Right atrium auricular region (tissue), 2 donors: ENCODE results near the gene SERPINF2. TPM values are rescaled to one million over a fixed set of nuclear protein-coding genes. Genes with fewer than 3 reads are reported as not detected.
"Not testable (repeated sequence)": the region's sequence is repeated elsewhere in the genome, so short reads cannot be mapped to it uniquely, and the experiment has no call there.

Experiments used
- DNase-seq: peaks from one replicate; pipeline ENCODE4 v3.0.0-alpha.2; 2019; ENCODE audit warnings: low spot score
- H3K27ac ChIP-seq, 2 donors: fragments of 200-600 bp; sonication (generic); 1 replicate in 1 of 2; 2 replicates in 1 of 2; pipeline ENCODE4 v1.5.1; 2016 to 2019
- H3K27me3 ChIP-seq, 2 donors: fragments of 200-600 bp; sonication (generic); one replicate each; pipeline versions ENCODE4 v1.5.1 to v1.6.0; 2017 to 2019
- H3K36me3 ChIP-seq: fragments of 200-600 bp; sonication (generic); one replicate; pipeline ENCODE4 v1.5.1; 2016
- H3K4me1 ChIP-seq, 2 donors: fragments of 200-600 bp; sonication (generic); one replicate each; pipeline versions ENCODE4 v1.5.1 to v1.6.0; 2017 to 2019
- H3K4me3 ChIP-seq, 2 donors: fragments of 200-600 bp; sonication (generic); 1 replicate in 1 of 2; 2 replicates in 1 of 2; pipeline ENCODE4 v1.5.1; 2017 to 2019; ENCODE audit warnings: mild to moderate bottlenecking in 1 of 2, moderate library complexity in 1 of 2
- H3K9me3 ChIP-seq, 2 donors: fragments of 200-600 bp; sonication (generic); one replicate each; pipeline ENCODE4 v1.5.1; 2019
- total RNA-seq, 2 donors: library from RNA; depleted of rRNA; stranded (reverse); fragments of >200 nt; gene quantifications; one replicate each; pipeline ENCODE4 v1.1.0, GENCODE V29; 2016
- TF ChIP-seq, protein P1 (sequence below), 2 donors: fragments of 200-600 bp; sonication (generic); IDR thresholded peaks; one replicate each; pipeline ENCODE4 v1.5.1; 2019; ENCODE audit warnings: antibody characterized with exemption in 2 of 2

The SERPINF2 gene
- total RNA-seq = 1 to 10 TPM; 1.0 to 1.5 TPM

DNA sequence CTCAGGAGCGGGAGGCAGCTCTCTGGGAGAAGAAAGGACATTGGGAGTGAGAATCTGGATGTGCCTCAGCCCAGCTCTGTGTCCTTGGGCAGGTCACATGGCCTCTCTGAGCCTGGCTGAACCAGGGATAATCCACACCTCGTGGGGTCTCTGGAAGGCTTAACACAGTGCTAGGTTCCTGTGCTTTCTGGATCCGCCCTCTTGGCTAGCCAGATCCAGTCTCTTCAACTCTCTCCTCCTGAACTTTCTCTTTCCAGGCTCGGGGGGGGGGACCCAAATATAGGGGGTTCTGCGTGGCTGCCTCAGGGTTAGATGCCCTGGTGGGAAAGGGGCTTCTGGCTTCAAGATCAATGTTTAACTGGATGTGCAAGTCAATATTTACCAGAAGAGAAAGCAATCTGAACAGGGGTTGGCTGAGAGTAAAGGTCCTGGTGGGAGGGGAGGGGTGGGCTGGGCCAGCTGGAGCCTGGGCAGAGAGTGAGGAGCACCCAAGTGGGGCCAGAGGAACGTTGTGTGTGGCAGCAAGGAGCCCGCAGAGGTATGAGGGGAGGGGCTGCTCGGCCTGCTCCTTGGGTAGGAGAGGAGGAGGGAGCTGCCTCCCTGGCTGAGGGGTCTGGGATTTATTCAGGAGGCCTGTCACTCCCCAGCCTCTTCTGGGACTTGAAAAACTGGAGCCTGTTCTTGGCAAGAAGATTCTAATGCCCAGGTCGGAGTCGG is at the start of gene SERPINF2:
Gene SERPINF2 (plus strand): TSS at position 501 of the 717 bp plus-strand sequence. CDS start 2,125 bp downstream, outside the sequence.
- Histone ChIP-seq H3K9me3 (no peaks in the 10 kb centered on the region), H3K4me1 (peaks cover 0 to 7% of the 10 kb centered on the region in 2 donors), H3K36me3 (peaks cover 5% of the 10 kb centered on the region), H3K4me3 (no peak within 1 kb of the TSS), H3K27me3 (no peaks in the 10 kb centered on the region), H3K27ac (no peak within 1 kb of the TSS)
- TF ChIP-seq, protein P1, sequence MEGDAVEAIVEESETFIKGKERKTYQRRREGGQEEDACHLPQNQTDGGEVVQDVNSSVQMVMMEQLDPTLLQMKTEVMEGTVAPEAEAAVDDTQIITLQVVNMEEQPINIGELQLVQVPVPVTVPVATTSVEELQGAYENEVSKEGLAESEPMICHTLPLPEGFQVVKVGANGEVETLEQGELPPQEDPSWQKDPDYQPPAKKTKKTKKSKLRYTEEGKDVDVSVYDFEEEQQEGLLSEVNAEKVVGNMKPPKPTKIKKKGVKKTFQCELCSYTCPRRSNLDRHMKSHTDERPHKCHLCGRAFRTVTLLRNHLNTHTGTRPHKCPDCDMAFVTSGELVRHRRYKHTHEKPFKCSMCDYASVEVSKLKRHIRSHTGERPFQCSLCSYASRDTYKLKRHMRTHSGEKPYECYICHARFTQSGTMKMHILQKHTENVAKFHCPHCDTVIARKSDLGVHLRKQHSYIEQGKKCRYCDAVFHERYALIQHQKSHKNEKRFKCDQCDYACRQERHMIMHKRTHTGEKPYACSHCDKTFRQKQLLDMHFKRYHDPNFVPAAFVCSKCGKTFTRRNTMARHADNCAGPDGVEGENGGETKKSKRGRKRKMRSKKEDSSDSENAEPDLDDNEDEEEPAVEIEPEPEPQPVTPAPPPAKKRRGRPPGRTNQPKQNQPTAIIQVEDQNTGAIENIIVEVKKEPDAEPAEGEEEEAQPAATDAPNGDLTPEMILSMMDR (IDR thresholded peaks at IDR 0.05) = no peak
- no peak for DNase-seq

DNA sequence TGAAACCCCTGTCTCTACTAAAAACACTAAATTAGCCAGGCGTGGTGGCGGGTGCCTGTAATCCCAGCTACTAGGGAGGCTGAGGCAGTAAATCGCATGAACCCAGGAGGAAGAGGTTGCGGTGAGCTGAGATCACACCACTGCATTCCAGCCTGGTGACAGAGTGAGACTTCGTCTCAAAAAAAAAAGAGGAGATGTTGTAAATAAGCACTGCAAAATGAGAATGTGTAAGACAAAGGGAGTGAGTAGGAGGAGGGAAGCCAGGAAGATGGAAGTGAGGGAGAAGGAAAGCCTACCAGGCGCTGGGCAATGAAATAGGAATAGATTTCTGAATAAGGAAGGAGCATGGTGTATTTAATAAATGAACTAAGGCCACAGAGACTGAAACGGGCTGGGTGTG is 49.3 kb upstream of the SERPINF2 start:
- Histone ChIP-seq H3K4me1 (no peaks in the 10 kb centered on the region), H3K27ac (no peak overlapping the region), H3K36me3 (no peaks in the 10 kb centered on the region), H3K9me3 (no peaks in the 10 kb centered on the region), H3K4me3 (no peak overlapping the region), H3K27me3 (no peaks in the 10 kb centered on the region)
- DNase-seq = no peak
- TF ChIP-seq, protein P1 (IDR thresholded peaks at IDR 0.05) = no peak

DNA sequence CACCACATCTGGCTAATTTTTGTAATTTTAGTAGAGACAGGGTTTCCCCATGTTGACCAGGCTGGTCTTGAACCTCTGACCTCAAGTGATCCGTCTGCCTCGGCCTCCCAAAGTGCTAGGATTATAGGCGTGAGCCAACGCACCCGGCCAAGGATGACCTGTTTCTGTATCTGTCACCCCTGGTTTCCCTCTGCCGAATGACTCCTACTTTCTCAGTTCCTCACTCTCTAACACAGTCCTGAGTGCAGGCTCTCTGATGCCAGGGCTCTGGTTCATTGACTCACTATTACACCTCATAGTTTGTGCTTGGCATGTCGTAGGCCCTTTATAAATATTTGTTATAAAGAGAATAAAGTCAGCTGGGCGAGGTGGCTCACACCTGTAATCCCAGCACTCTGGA is 47.3 kb upstream of the SERPINF2 start:
- Histone ChIP-seq H3K27me3 (no peaks in the 10 kb centered on the region), H3K36me3 (no peaks in the 10 kb centered on the region), H3K4me1 (no peaks in the 10 kb centered on the region), H3K9me3 (no peaks in the 10 kb centered on the region), H3K4me3 (no peak overlapping the region), H3K27ac (no peak overlapping the region)
- TF ChIP-seq, protein P1 (IDR thresholded peaks at IDR 0.05) = no peak
- DNase-seq = no peak

DNA sequence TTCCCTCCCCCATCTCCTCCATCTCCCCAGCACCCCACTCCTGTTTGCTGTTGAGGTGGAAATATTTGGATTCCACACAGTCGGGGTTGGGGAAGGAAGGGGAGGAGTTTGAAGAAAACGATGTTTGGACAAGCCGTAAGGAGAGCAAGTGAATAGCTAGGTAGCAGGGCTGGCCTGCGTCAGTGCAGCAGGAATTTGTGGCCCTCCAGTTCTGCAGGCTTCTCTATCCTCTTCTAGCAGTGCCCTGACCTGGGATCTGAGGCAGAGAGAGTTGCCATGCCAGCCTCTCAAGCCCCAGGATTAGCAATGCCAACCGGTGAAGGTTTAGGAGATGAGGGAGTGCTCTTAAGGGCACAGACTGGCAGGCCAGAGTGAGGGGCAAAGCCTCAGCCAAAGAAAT is 45.0 kb upstream of the SERPINF2 start:
- H3K4me3 ChIP-seq = no peak overlapping the region
- H3K36me3 ChIP-seq = no peaks in the 10 kb centered on the region
- no peaks in the 10 kb centered on the region for H3K9me3 ChIP-seq
- no peaks in the 10 kb centered on the region for H3K27me3 ChIP-seq
- H3K4me1 ChIP-seq = no peaks in the 10 kb centered on the region
- no peak for DNase-seq
- H3K27ac ChIP-seq = no peak overlapping the region
- TF ChIP-seq, protein P1 (IDR thresholded peaks at IDR 0.05) = no peak

DNA sequence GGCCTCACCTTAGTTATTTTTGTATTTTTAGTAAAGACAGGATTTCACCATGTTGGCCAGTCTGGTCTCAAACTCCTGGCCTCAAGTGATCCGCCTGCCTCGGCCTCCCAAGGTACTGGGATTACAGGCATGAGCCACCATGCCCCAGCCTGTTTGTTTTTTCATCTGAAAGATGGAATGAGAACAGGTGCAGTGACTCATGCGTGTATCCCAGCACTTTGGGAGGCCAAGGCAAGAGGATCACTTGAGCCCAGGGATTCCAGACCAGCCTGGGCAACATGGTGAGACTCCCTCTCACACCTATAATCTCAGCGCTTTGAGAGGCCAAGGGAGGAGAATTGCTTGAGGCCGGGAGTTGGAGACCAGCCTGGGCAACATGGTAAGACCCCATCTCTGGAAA is 42.8 kb upstream of the SERPINF2 start:
- H3K36me3 ChIP-seq, H3K27me3 ChIP-seq, DNase-seq, H3K4me3 ChIP-seq, H3K9me3 ChIP-seq, H3K4me1 ChIP-seq, H3K27ac ChIP-seq: not testable (repeated sequence)

DNA sequence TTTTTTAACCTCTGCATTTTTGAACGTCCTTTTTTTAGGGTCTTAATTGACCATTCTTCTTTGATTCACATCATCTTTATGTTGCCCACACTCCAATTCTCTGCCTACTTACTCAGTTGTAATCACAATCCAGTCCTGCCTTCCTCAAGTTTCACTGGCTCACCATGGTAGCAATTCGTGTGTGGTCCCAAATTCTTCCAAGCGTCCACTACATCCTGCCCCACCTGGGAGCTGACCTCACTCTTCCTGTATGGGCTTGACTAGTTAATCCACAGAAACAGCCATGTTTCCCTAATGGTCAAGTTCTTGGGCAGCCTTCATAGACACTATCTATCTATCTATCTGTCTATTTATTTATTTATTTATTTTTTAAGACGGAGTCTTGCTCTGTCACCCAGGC is 39.6 kb upstream of the SERPINF2 start:
- no peak overlapping the region for H3K4me3 ChIP-seq
- no peak for DNase-seq
- no peaks in the 10 kb centered on the region for H3K4me1 ChIP-seq
- H3K27me3 ChIP-seq = no peaks in the 10 kb centered on the region
- H3K36me3 ChIP-seq = peaks cover 9% of the 10 kb centered on the region
- H3K27ac ChIP-seq = no peak overlapping the region
- no peaks in the 10 kb centered on the region for H3K9me3 ChIP-seq
- TF ChIP-seq, protein P1 (IDR thresholded peaks at IDR 0.05) = no peak
